SK-N-SH treated with all-trans-retinoic acid at 6 μM for 48 hours (cell line): ENCODE results near the gene POLG.

Experiments used
- ATAC-seq: fragments of 200-7000 bp; cut with Tn5 transposase; 3 replicates; pipeline ENCODE4 v1.9.1; 2020; ENCODE audit warnings: mild to moderate bottlenecking, moderate library complexity
- ARNTL ChIP-seq: fragments of 450-650 bp; formaldehyde crosslinking; IDR thresholded peaks from 2 replicates; pipeline ENCODE4 v1.5.0; 2020; ENCODE audit warnings: low read depth, mild to moderate bottlenecking, moderate library complexity, borderline replicate concordance
- BACH2 ChIP-seq: fragments of 250-450 bp; sonication (Bioruptor Pico); IDR thresholded peaks from 2 replicates; pipeline ENCODE4 v1.9.0; 2021; ENCODE audit warnings: mild to moderate bottlenecking, borderline replicate concordance
- CSDC2 ChIP-seq: fragments of 250-450 bp; sonication (Bioruptor Pico); IDR thresholded peaks from 2 replicates; pipeline ENCODE4 v1.5.0; 2020; ENCODE audit warnings: mild to moderate bottlenecking, moderate library complexity
- ESRRG ChIP-seq: fragments of 250-450 bp; sonication (Bioruptor Pico); IDR thresholded peaks from 2 replicates; pipeline ENCODE4 v1.6.1; 2021; ENCODE audit warnings: mild to moderate bottlenecking
- GLIS3 ChIP-seq: fragments of 250-450 bp; sonication (Bioruptor Pico); IDR thresholded peaks from 2 replicates; pipeline ENCODE4 v1.5.0; 2020; ENCODE audit warnings: mild to moderate bottlenecking, moderate library complexity
- ISL1 ChIP-seq: fragments of 250-450 bp; sonication (Bioruptor Pico); IDR thresholded peaks from 2 replicates; pipeline ENCODE4 v2.1.2; 2022; ENCODE audit warnings: mild to moderate bottlenecking, moderate library complexity
- OSR1 ChIP-seq: fragments of 250-450 bp; sonication (Bioruptor Pico); IDR thresholded peaks from 2 replicates; pipeline ENCODE4 v1.8.0; 2022; ENCODE audit warnings: moderate library complexity, mild to moderate bottlenecking, inconsistent platforms
- PPARA ChIP-seq: fragments of 250-450 bp; sonication (Bioruptor Pico); IDR thresholded peaks from 2 replicates; pipeline ENCODE4 v1.5.0; 2020; ENCODE audit warnings: mild to moderate bottlenecking, borderline replicate concordance
- SNAI2 ChIP-seq: fragments of 250-450 bp; sonication (Bioruptor Pico); IDR thresholded peaks from 2 replicates; pipeline ENCODE4 v1.5.0; 2020; ENCODE audit warnings: mild to moderate bottlenecking, moderate library complexity
- TCF4 ChIP-seq: fragments of 250-450 bp; sonication (Bioruptor Pico); IDR thresholded peaks from 2 replicates; pipeline ENCODE4 v1.8.0; 2021; ENCODE audit warnings: mild to moderate bottlenecking, moderate library complexity, borderline replicate concordance
- TOX ChIP-seq: fragments of 250-450 bp; sonication (Bioruptor Pico); IDR thresholded peaks from 2 replicates; pipeline ENCODE4 v1.8.0; 2021; ENCODE audit warnings: mild to moderate bottlenecking, moderate library complexity, borderline replicate concordance
- ZC3H10 ChIP-seq: fragments of 250-450 bp; sonication (Bioruptor Pico); IDR thresholded peaks from 2 replicates; pipeline ENCODE4 v1.5.1; 2021; ENCODE audit warnings: mild to moderate bottlenecking, moderate library complexity
- ZFP3 ChIP-seq: fragments of 250-450 bp; sonication (Bioruptor Pico); IDR thresholded peaks from 2 replicates; pipeline ENCODE4 v1.5.0; 2020; ENCODE audit warnings: mild to moderate bottlenecking, moderate library complexity
- ZFP30 ChIP-seq: fragments of 450-650 bp; formaldehyde crosslinking; IDR thresholded peaks from 2 replicates; pipeline ENCODE4 v1.5.0; 2022; ENCODE audit warnings: mild to moderate bottlenecking, moderate library complexity
- ZNF565 ChIP-seq: fragments of 450-650 bp; formaldehyde crosslinking; conservative IDR thresholded peaks from 2 replicates; pipeline ENCODE4 v1.5.0; 2020; ENCODE audit warnings: low read depth, mild to moderate bottlenecking, moderate library complexity
- ZNF70 ChIP-seq: fragments of 450-650 bp; formaldehyde crosslinking; IDR thresholded peaks from 2 replicates; pipeline ENCODE4 v1.5.0; 2020; ENCODE audit warnings: mild to moderate bottlenecking, moderate library complexity
- ZNF8 ChIP-seq: fragments of 450-650 bp; formaldehyde crosslinking; IDR thresholded peaks from 2 replicates; pipeline ENCODE4 v1.5.0; 2020; ENCODE audit warnings: mild to moderate bottlenecking, moderate library complexity
- TF ChIP-seq, protein P1 (sequence below): fragments of 250-450 bp; sonication (Bioruptor Pico); IDR thresholded peaks from 2 replicates; pipeline ENCODE4 v1.8.0; 2021; ENCODE audit warnings: low read depth, mild to moderate bottlenecking, moderate library complexity, borderline replicate concordance
- TF ChIP-seq, protein P2 (sequence below): fragments of 250-450 bp; sonication (Bioruptor Pico); IDR thresholded peaks from 2 replicates; pipeline ENCODE4 v1.5.1; 2020; ENCODE audit warnings: low read depth, mild to moderate bottlenecking, moderate library complexity
- TF ChIP-seq, protein P3 (sequence below): fragments of 250-450 bp; sonication (Bioruptor Pico); IDR thresholded peaks from 2 replicates; pipeline ENCODE4 v1.5.0; 2020; ENCODE audit warnings: mild to moderate bottlenecking, moderate library complexity

The POLG gene

DNA sequence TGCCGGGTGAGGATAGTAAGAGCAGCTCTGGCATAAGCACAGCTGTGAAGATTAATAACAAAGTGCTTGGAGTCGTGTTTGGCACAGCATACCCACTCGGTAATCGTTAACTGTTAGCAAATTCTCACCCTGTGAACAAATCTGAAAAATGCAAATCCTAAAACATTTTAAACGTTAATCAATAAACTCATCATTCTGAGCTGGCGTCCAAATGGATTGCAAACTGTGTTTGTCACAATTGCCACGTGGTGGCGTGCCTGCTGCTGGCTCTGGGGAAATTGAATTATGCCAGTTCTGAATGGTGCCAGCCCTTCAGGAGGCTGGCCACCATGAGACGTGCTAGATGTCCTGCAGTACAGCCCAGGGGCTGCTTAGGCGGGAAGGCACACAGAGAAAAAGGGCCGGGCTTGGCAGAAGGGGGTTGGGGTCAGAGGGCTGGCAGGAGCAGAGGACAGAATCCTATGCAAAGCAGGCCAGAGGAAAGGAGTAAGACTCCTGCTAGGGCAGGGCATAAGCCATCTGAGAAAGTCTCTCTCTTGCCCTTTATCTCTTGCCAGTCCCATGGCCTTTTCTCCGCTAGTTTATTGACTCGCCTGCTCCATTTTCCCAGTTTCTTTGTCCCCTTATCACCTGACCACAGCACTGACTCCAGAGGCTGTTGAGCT, 22.1 kb upstream of the POLG start:
- TF ChIP-seq ZFP3 (no peak), ISL1 (no peak), ZC3H10 (CRISPR knock-in tag) (no peak)
- ATAC-seq: peak; percentile 39

DNA sequence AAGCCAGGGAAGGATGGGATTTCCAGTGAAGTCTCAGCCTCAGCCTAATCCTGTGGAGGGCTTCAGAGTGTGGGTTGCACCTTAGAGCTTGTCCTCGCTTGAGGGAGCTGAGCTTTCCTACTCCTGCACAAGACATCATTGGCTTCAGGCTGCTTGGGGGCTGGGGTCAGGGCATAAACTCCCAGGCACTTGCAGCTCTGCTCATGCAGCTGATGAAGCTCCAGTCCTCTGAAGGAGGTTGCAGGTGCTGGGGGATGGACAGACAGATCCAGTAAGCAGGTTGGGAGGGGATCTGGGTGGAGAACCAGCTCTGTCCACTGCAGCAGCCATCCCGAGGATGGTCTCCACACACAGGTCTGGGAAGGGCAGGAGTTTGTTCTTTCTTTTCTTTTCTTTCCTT, 19.4 kb upstream of the POLG start:
- TF ChIP-seq ISL1 (no peak), TOX (no peak), TCF4 (CRISPR knock-in tag) (no peak), OSR1 (no peak), SNAI2 (no peak), ZFP3 (no peak), CSDC2 (CRISPR knock-in tag) (no peak), ZNF565 (CRISPR knock-in tag) (no peak), PPARA (CRISPR knock-in tag) (no peak), BACH2 (CRISPR knock-in tag) (no peak), GLIS3 (CRISPR knock-in tag) (no peak)
- TF ChIP-seq, protein P1, sequence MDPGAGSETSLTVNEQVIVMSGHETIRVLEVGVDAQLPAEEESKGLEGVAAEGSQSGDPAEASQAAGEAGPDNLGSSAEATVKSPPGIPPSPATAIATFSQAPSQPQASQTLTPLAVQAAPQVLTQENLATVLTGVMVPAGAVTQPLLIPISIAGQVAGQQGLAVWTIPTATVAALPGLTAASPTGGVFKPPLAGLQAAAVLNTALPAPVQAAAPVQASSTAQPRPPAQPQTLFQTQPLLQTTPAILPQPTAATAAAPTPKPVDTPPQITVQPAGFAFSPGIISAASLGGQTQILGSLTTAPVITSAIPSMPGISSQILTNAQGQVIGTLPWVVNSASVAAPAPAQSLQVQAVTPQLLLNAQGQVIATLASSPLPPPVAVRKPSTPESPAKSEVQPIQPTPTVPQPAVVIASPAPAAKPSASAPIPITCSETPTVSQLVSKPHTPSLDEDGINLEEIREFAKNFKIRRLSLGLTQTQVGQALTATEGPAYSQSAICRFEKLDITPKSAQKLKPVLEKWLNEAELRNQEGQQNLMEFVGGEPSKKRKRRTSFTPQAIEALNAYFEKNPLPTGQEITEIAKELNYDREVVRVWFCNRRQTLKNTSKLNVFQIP (CRISPR knock-in tag): no peak
- TF ChIP-seq, protein P2, sequence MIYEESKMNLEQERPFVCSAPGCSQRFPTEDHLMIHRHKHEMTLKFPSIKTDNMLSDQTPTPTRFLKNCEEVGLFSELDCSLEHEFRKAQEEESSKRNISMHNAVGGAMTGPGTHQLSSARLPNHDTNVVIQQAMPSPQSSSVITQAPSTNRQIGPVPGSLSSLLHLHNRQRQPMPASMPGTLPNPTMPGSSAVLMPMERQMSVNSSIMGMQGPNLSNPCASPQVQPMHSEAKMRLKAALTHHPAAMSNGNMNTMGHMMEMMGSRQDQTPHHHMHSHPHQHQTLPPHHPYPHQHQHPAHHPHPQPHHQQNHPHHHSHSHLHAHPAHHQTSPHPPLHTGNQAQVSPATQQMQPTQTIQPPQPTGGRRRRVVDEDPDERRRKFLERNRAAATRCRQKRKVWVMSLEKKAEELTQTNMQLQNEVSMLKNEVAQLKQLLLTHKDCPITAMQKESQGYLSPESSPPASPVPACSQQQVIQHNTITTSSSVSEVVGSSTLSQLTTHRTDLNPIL: no peak
- TF ChIP-seq, protein P3, sequence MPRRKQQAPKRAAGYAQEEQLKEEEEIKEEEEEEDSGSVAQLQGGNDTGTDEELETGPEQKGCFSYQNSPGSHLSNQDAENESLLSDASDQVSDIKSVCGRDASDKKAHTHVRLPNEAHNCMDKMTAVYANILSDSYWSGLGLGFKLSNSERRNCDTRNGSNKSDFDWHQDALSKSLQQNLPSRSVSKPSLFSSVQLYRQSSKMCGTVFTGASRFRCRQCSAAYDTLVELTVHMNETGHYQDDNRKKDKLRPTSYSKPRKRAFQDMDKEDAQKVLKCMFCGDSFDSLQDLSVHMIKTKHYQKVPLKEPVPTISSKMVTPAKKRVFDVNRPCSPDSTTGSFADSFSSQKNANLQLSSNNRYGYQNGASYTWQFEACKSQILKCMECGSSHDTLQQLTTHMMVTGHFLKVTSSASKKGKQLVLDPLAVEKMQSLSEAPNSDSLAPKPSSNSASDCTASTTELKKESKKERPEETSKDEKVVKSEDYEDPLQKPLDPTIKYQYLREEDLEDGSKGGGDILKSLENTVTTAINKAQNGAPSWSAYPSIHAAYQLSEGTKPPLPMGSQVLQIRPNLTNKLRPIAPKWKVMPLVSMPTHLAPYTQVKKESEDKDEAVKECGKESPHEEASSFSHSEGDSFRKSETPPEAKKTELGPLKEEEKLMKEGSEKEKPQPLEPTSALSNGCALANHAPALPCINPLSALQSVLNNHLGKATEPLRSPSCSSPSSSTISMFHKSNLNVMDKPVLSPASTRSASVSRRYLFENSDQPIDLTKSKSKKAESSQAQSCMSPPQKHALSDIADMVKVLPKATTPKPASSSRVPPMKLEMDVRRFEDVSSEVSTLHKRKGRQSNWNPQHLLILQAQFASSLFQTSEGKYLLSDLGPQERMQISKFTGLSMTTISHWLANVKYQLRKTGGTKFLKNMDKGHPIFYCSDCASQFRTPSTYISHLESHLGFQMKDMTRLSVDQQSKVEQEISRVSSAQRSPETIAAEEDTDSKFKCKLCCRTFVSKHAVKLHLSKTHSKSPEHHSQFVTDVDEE (CRISPR knock-in tag): no peak
- no peak for ATAC-seq

DNA sequence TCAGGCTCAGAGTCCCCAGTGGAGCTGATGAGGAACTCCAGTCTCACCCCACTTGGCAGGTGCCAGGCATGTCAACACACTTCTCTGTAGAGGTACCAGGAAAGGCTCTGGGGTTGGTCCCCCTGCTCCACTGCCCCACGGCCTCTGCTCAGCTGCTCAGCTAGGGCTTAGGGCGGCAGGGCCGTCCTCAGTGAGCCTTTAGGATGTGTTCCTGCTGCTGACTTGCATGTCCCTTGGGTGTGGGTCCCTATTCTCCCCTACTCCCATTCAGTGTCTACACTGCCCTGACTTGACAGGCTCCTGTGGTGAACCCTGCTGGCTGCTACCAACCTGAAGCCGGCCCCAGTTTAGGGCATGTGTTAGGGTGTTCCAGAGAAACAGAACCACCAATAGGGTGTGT, 17.9 kb upstream of the POLG start:
- no peak for TF ChIP-seq BACH2 (CRISPR knock-in tag)
- TF ChIP-seq OSR1: no peak
- TF ChIP-seq ZNF8: no peak
- no peak for TF ChIP-seq PPARA (CRISPR knock-in tag)
- TF ChIP-seq, protein P2: no peak
- no peak for TF ChIP-seq ZNF70 (CRISPR knock-in tag)
- TF ChIP-seq, protein P3 (CRISPR knock-in tag): no peak
- TF ChIP-seq ARNTL (CRISPR knock-in tag): no peak
- TF ChIP-seq CSDC2 (CRISPR knock-in tag): no peak
- no peak for TF ChIP-seq ESRRG
- no peak for TF ChIP-seq ISL1
- no peak for TF ChIP-seq TCF4 (CRISPR knock-in tag)
- no peak for TF ChIP-seq SNAI2
- no peak for TF ChIP-seq ZFP3
- no peak for TF ChIP-seq ZFP30 (CRISPR knock-in tag)
- TF ChIP-seq ZC3H10 (CRISPR knock-in tag): no peak
- ATAC-seq: no peak
